ENCODE data around the gene RNFT1. TPM values are rescaled to one million over a fixed set of nuclear protein-coding genes. Genes with fewer than 3 reads are reported as not detected.

The RNFT1 gene
- total RNA-seq, 1 donor: 23.3 TPM

- no peak for DNase-seq (ENCODE audit: low read depth)
- no peak overlapping the region for H3K4me3 ChIP-seq (ENCODE audit: low read depth, low read length)
- TF ChIP-seq, protein P1, sequence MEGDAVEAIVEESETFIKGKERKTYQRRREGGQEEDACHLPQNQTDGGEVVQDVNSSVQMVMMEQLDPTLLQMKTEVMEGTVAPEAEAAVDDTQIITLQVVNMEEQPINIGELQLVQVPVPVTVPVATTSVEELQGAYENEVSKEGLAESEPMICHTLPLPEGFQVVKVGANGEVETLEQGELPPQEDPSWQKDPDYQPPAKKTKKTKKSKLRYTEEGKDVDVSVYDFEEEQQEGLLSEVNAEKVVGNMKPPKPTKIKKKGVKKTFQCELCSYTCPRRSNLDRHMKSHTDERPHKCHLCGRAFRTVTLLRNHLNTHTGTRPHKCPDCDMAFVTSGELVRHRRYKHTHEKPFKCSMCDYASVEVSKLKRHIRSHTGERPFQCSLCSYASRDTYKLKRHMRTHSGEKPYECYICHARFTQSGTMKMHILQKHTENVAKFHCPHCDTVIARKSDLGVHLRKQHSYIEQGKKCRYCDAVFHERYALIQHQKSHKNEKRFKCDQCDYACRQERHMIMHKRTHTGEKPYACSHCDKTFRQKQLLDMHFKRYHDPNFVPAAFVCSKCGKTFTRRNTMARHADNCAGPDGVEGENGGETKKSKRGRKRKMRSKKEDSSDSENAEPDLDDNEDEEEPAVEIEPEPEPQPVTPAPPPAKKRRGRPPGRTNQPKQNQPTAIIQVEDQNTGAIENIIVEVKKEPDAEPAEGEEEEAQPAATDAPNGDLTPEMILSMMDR (IDR thresholded peaks at IDR 0.05; ENCODE audit: insufficient read depth, low read depth, low read length): no peak
Observed at GRCh38 chr17:59916446-59916845, 48.1 kb downstream of the RNFT1 start.

- no peak overlapping the region for H3K4me3 ChIP-seq (ENCODE audit: low read depth, low read length)
- peak; percentile 54 for DNase-seq (ENCODE audit: low read depth)
- TF ChIP-seq, protein P1 (IDR thresholded peaks at IDR 0.05; ENCODE audit: insufficient read depth, low read depth, low read length): peak; percentile 65
Observed at GRCh38 chr17:59914274-59914854, 50.2 kb downstream of the RNFT1 start.

GRCh38 chr17:59907467-59907866, 57.1 kb downstream of the RNFT1 start:
- TF ChIP-seq, protein P1 (IDR thresholded peaks at IDR 0.05; ENCODE audit: insufficient read depth, low read depth, low read length): no peak
- DNase-seq (ENCODE audit: low read depth): no peak
- no peak overlapping the region for H3K4me3 ChIP-seq (ENCODE audit: low read depth, low read length)

GRCh38 chr17:59903455-59903854, 61.1 kb downstream of the RNFT1 start:
- no peak overlapping the region for H3K4me3 ChIP-seq (ENCODE audit: low read depth, low read length)
- TF ChIP-seq, protein P1 (IDR thresholded peaks at IDR 0.05; ENCODE audit: insufficient read depth, low read depth, low read length): no peak
- DNase-seq (ENCODE audit: low read depth): no peak

Small RNA genes within 50 kb of the gene (small RNA-seq; reads per million reads assigned to genes)
- not detected for gene RPS29P21

Other genes starting within 250 kb of the RNFT1 start
- gene TUBD1, start 71.8 kb downstream of the RNFT1 start, total RNA-seq: 4.2 and 6.5 TPM in 2 replicates
- 22.2 and 26.3 TPM in 2 replicates for gene RPS6KB1, start 71.6 kb downstream of the RNFT1 start, total RNA-seq
- 26.7 and 27.6 TPM in 2 replicates for gene HEATR6, start 114.2 kb upstream of the RNFT1 start, total RNA-seq
- gene CA4, start 185.2 kb upstream of the RNFT1 start, total RNA-seq: not detected in 2 replicates